ENCODE measurements around the gene SMIM27. TPM values are rescaled to one million over a fixed set of nuclear protein-coding genes. Genes with fewer than 3 reads are reported as not detected.

SMIM27 gene
- total and polyA plus RNA-seq, 2 of the 13 experiments (the other 11 are each of a cell fraction or from before 2014, with no cell fraction given) = 17.9 to 19.0 TPM

- peak; percentile 83 for TF ChIP-seq SP5 (CRISPR knock-in tag; IDR thresholded peaks at IDR 0.05; ENCODE audit: borderline replicate concordance, low read depth)
- TF ChIP-seq, protein P1, sequence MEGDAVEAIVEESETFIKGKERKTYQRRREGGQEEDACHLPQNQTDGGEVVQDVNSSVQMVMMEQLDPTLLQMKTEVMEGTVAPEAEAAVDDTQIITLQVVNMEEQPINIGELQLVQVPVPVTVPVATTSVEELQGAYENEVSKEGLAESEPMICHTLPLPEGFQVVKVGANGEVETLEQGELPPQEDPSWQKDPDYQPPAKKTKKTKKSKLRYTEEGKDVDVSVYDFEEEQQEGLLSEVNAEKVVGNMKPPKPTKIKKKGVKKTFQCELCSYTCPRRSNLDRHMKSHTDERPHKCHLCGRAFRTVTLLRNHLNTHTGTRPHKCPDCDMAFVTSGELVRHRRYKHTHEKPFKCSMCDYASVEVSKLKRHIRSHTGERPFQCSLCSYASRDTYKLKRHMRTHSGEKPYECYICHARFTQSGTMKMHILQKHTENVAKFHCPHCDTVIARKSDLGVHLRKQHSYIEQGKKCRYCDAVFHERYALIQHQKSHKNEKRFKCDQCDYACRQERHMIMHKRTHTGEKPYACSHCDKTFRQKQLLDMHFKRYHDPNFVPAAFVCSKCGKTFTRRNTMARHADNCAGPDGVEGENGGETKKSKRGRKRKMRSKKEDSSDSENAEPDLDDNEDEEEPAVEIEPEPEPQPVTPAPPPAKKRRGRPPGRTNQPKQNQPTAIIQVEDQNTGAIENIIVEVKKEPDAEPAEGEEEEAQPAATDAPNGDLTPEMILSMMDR (CRISPR knock-in tag; IDR thresholded peaks at IDR 0.05) = peak; percentile 39
- TF ChIP-seq, protein P2, sequence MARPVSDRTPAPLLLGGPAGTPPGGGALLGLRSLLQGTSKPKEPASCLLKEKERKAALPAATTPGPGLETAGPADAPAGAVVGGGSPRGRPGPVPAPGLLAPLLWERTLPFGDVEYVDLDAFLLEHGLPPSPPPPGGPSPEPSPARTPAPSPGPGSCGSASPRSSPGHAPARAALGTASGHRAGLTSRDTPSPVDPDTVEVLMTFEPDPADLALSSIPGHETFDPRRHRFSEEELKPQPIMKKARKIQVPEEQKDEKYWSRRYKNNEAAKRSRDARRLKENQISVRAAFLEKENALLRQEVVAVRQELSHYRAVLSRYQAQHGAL (CRISPR knock-in tag; IDR thresholded peaks at IDR 0.05; ENCODE audit: not compliant biosample characterization) = no peak
- peak; percentile 20; the same call in 1 of the 2 replicates for TF ChIP-seq ELF4 (CRISPR knock-in tag; IDR thresholded peaks at IDR 0.05; ENCODE audit: borderline replicate concordance)
- TF ChIP-seq ZNF879 (CRISPR knock-in tag; IDR thresholded peaks at IDR 0.05) = no peak
- TF ChIP-seq PCBP1 (IDR thresholded peaks at IDR 0.05; ENCODE audit: borderline replicate concordance, low read depth, low read length) = 0 out of 2 replicates have a peak, but pooled peaks have one; percentile 77
- no peak for TF ChIP-seq HNF1A (IDR thresholded peaks at IDR 0.05; ENCODE audit: low read depth)
- peak; percentile 60 for TF ChIP-seq HNF1A (CRISPR knock-in tag; IDR thresholded peaks at IDR 0.05; ENCODE audit: borderline replicate concordance)
- peak; percentile 73; the same call in 1 of the 2 replicates for TF ChIP-seq E2F1 (CRISPR knock-in tag; IDR thresholded peaks at IDR 0.05)
- no peak for TF ChIP-seq ZNF383 (CRISPR knock-in tag; IDR thresholded peaks at IDR 0.05; ENCODE audit: borderline replicate concordance)
- peak; percentile 78 for TF ChIP-seq ASH2L (IDR thresholded peaks at IDR 0.05; ENCODE audit: insufficient read length, low read depth, low read length)
- TF ChIP-seq KLF16 (CRISPR knock-in tag; IDR thresholded peaks at IDR 0.05) = peak in 1 of 2 experiments; percentile 39; a peak in 1 of 4 replicates
- peak; percentile 76 for TF ChIP-seq ZFX (CRISPR knock-in tag; IDR thresholded peaks at IDR 0.05; ENCODE audit: low read depth)
- TF ChIP-seq AGO2 (optimal IDR thresholded peaks at IDR 0.05; ENCODE audit: low read depth, low read length) = peak; percentile 88
- peak; percentile 69 for TF ChIP-seq ZNF746 (CRISPR knock-in tag; IDR thresholded peaks at IDR 0.05)
- TF ChIP-seq POLR2G (IDR thresholded peaks at IDR 0.05; ENCODE audit: low read depth, low read length) = no peak
- TF ChIP-seq MTA1 (CRISPR knock-in tag; IDR thresholded peaks at IDR 0.05; ENCODE audit: borderline replicate concordance) = peak; percentile 57; the same call in 1 of the 2 replicates
- TF ChIP-seq BCL6 (CRISPR knock-in tag; IDR thresholded peaks at IDR 0.05) = peak; percentile 12; the same call in 1 of the 2 replicates
- TF ChIP-seq REL (CRISPR knock-in tag; conservative IDR thresholded peaks at IDR 0.05) = no peak
- peak; percentile 21; the same call in 1 of the 2 replicates for TF ChIP-seq ETV6 (CRISPR knock-in tag; conservative IDR thresholded peaks at IDR 0.05)
- no peak for TF ChIP-seq KDM1A (CRISPR knock-in tag; IDR thresholded peaks at IDR 0.05)
- TF ChIP-seq ZNF253 (CRISPR knock-in tag; IDR thresholded peaks at IDR 0.05; ENCODE audit: borderline replicate concordance) = no peak; the same call in 1 of the 2 replicates
Measured at GRCh38 chr9:32550562-32551275, 1.4 kb upstream of the SMIM27 start (continued).

All from HepG2 (cell line).